ENCODE results near the gene KIRREL1.

- TF ChIP-seq CTCF (IDR thresholded peaks at IDR 0.05) (no peak), POLR2AphosphoS5 (IDR thresholded peaks at IDR 0.05) (no peak), POLR2A (IDR thresholded peaks at IDR 0.05) (no peak)
Observed at GRCh38 chr1:157965584-157965983, 27.9 kb upstream of the KIRREL1 start.

Data from transverse colon (tissue), 4 donors.